ENCODE results near the gene KIAA0513. TPM values are rescaled to one million over a fixed set of nuclear protein-coding genes. Genes with fewer than 3 reads are reported as not detected.

KIAA0513 gene
- total and polyA plus RNA-seq, 11 donors, result 4.5 to 14.0 (median 9.1) TPM

GRCh38 chr16:85057212-85057889, 29.8 kb downstream of the KIAA0513 start:
- Histone ChIP-seq H3K27ac (no peak overlapping the region), H3K9me3 (no peaks in the 10 kb centered on the region)
- peak in 1 of 4 donors; percentile 37 for ATAC-seq

GRCh38 chr16:85057948-85058347, 30.4 kb downstream of the KIAA0513 start:
- Histone ChIP-seq H3K4me1 (peaks cover 0 to 55% (median 17%) of the 10 kb centered on the region in 12 donors), H3K27ac (peak overlapping the region in 1 of 12 donors; percentile 44)
- ATAC-seq, result peak; percentile 27 to 78 (median 60)

More at GRCh38 chr16:85057212-85057889, 29.8 kb downstream of the KIAA0513 start:
- Histone ChIP-seq H3K4me3 (no peak overlapping the region), H3K27me3 (no peaks in the 10 kb centered on the region), H3K36me3 (no peaks in the 10 kb centered on the region), H3K4me1 (peaks cover 0 to 49% (median 17%) of the 10 kb centered on the region in 12 donors)
- WGBS, 4 donors, result 63 to 76% (median 69%) methylated on average over 9 of the region's 9 CpGs
- peak in 1 of 5 donors; percentile 6 for DNase-seq
- TF ChIP-seq POLR2A (IDR thresholded peaks at IDR 0.05) (no peak), CTCF (IDR thresholded peaks at IDR 0.05) (peak in 5 of 12 donors; percentile 6 to 18 (median 7))
- intact Hi-C loops (cut with DNase I), result no loop called here

DNA sequence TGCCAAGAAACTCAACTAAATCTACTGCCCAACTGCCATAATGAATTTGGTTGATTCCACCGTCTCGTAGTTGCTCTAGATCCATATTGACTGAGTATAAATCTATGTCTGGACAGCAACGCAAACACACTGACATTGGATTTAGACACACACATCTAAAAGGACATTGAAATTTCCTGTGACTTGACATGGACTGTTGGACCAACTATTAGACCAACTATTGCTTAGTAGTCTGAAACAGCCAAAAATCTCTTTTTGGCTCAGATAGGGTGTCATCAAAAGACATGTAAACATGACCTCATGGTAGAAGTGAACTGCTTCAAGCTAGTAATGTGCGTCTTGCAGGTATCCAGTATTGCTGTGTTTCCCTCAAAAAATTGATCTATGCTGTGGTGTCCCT, 31.3 kb downstream of the KIAA0513 start:
- peaks cover 0 to 59% (median 17%) of the 10 kb centered on the region in 12 donors for H3K4me1 ChIP-seq
- 73 to 98% (median 98%) methylated on average over 4 of the region's 4 CpGs for WGBS, 4 donors
- H3K27me3 ChIP-seq, result no peaks in the 10 kb centered on the region
- no peaks in the 10 kb centered on the region for H3K36me3 ChIP-seq
- ATAC-seq (no peak), DNase-seq (no peak)
- no peak overlapping the region for H3K27ac ChIP-seq
- H3K9me3 ChIP-seq, result no peaks in the 10 kb centered on the region
- no peak overlapping the region for H3K4me3 ChIP-seq
- TF ChIP-seq CTCF (IDR thresholded peaks at IDR 0.05), result no peak
- TF ChIP-seq POLR2A (IDR thresholded peaks at IDR 0.05), result no peak
- intact Hi-C loops (cut with DNase I), result loop anchor here in 1 of 10 donors (2.0 kb wide), 1 partner anchor 28 kb away; no protein-coding TSS in a partner anchor

More at GRCh38 chr16:85057948-85058347, 30.4 kb downstream of the KIAA0513 start:
- 48 to 69% (median 59%) methylated on average over 7 of the region's 7 CpGs for WGBS, 4 donors
- Histone ChIP-seq H3K36me3 (no peaks in the 10 kb centered on the region), H3K9me3 (no peaks in the 10 kb centered on the region), H3K4me3 (no peak overlapping the region), H3K27me3 (no peaks in the 10 kb centered on the region)
- intact Hi-C loops (cut with DNase I), result loop anchor here in 1 of 10 donors (2.0 kb wide), 1 partner anchor 29 kb away; no protein-coding TSS in a partner anchor
- DNase-seq, result peak in 2 of 5 donors; percentile 54 to 57
- no peak for TF ChIP-seq CTCF (IDR thresholded peaks at IDR 0.05)
- TF ChIP-seq POLR2A (IDR thresholded peaks at IDR 0.05), result no peak

- 86 to 93% (median 87%) methylated on average over 8 of the region's 8 CpGs for WGBS, 4 donors
- intact Hi-C loops (cut with DNase I), result no loop called here
- Histone ChIP-seq H3K27me3 (no peaks in the 10 kb centered on the region), H3K9me3 (no peaks in the 10 kb centered on the region), H3K4me3 (no peak overlapping the region), H3K27ac (peak overlapping the region in 1 of 12 donors; percentile 80), H3K4me1 (peaks cover 0 to 38% (median 6%) of the 10 kb centered on the region in 12 donors), H3K36me3 (peaks cover 0 to 3% (median 0%) of the 10 kb centered on the region in 9 donors)
- DNase-seq (peak; percentile 44 to 74 (median 61)), ATAC-seq (peak in 3 of 4 donors; percentile 51 to 68 (median 55))
- TF ChIP-seq CTCF (IDR thresholded peaks at IDR 0.05) (no peak), POLR2A (IDR thresholded peaks at IDR 0.05) (no peak)
Observed at GRCh38 chr16:85061566-85061965, 34.0 kb downstream of the KIAA0513 start.

Data from heart left ventricle (tissue), 16 donors.